SK-N-MC (cell line): ENCODE measurements around the gene TRIM7.

Source experiments
- EZH2 ChIP-seq: fragments of 200-600 bp; sonication (generic); IDR thresholded peaks from one replicate; pipeline ENCODE4 v1.6.1; 2017; ENCODE audit warnings: antibody characterized with exemption
- POLR2AphosphoS5 ChIP-seq: IDR thresholded peaks from 2 replicates; pipeline ENCODE4 v1.6.1; 2012; ENCODE audit warnings: mild to moderate bottlenecking, low read depth, low read length, borderline replicate concordance

- no peak for TF ChIP-seq POLR2AphosphoS5
- no peak for TF ChIP-seq EZH2
Measured at GRCh38 chr5:181182651-181183050, 22.3 kb downstream of the TRIM7 start.
